Lung (tissue), 12 donors: Measurements from ENCODE around the gene GPATCH2. TPM values are rescaled to one million over a fixed set of nuclear protein-coding genes. Genes with fewer than 3 reads are reported as not detected.

Experiments used
- ATAC-seq: fragments of 200-7000 bp; cut with Tn5 transposase; one replicate; pipeline ENCODE4 v1.9.1; 2020; ENCODE audit warnings: moderate number of reproducible peaks; ENCODE audit not compliant: insufficient read depth, low FRiP score
- DNase-seq, 3 donors: peaks; one replicate each; pipeline ENCODE4 v3.0.0-alpha.2; 2013 to 2017
- H3K27ac ChIP-seq, 2 donors: one replicate each; pipeline ENCODE4 v1.5.1; 2013; ENCODE audit warnings: mild to moderate bottlenecking in 2 of 2, moderate library complexity in 2 of 2, control low read depth in 1 of 2, inconsistent platforms in 1 of 2, low read depth in 1 of 2, low read length in 1 of 2
- H3K27me3 ChIP-seq, 3 donors: one replicate each; pipeline ENCODE4 v1.5.1; 2013; ENCODE audit warnings: low read length in 2 of 3; ENCODE audit not compliant: control insufficient read depth in 3 of 3, insufficient read depth in 3 of 3
- H3K36me3 ChIP-seq, 4 donors: one replicate each; pipeline ENCODE4 v1.5.1; 2013; ENCODE audit warnings: low read length in 4 of 4, mild to moderate bottlenecking in 1 of 4, moderate library complexity in 1 of 4; ENCODE audit not compliant: control insufficient read depth in 4 of 4, insufficient read depth in 4 of 4
- H3K4me1 ChIP-seq, 5 donors: one replicate each; pipeline ENCODE4 v1.5.1; 2013; ENCODE audit warnings: low read length in 5 of 5, mild to moderate bottlenecking in 2 of 5, moderate library complexity in 1 of 5; ENCODE audit not compliant: control insufficient read depth in 5 of 5, insufficient read depth in 5 of 5
- H3K4me3 ChIP-seq: one replicate; pipeline ENCODE4 v1.5.1; 2013; ENCODE audit warnings: mild to moderate bottlenecking, control low read depth, moderate library complexity
- H3K9ac ChIP-seq, 2 donors: one replicate each; pipeline ENCODE4 v1.5.1; 2013; ENCODE audit warnings: low read length in 2 of 2, control low read depth in 1 of 2; ENCODE audit not compliant: insufficient read depth in 1 of 2
- H3K9me3 ChIP-seq, 4 donors: one replicate each; pipeline ENCODE4 v1.5.1; 2013; ENCODE audit warnings: low read length in 3 of 4, mild to moderate bottlenecking in 1 of 4, moderate library complexity in 1 of 4; ENCODE audit not compliant: control insufficient read depth in 4 of 4, insufficient read depth in 3 of 4
- CTCF ChIP-seq: IDR thresholded peaks from 2 replicates; pipeline ENCODE4 v1.5.1; 2012; ENCODE audit warnings: mild to moderate bottlenecking; ENCODE audit errors: control extremely low read depth, extremely low read depth
- WGBS, 2 donors: extraction: QIAGEN DNeasy Blood & Tissue Kit; methylation state at CpG; one replicate each; pipeline ENCODE4 v1.1.7; 2013; 5-methylcytosine and 5-hydroxymethylcytosine counted together
- polyA plus RNA-seq, 2 donors: library from polyadenylated mRNA; stranded (reverse); fragments of 200-250 nt; gene quantifications; one replicate each; pipeline ENCODE4 v1.2.1, GENCODE V29; 2013
- total RNA-seq, 2 donors: library from RNA; depleted of rRNA in 1 of 2; stranded (reverse); fragments of >200 nt in 1 of 2; gene quantifications; one replicate each; pipeline ENCODE4 v1.2.1, GENCODE V29; 2014 to 2021
- donor health status: control.
- donor health status: control.
- donor health status: Bipolar disorder and iron deficiency.
- donor health status: healthy.
- donor health status: DM: yes; HTN: yes; CAD: no.

The GPATCH2 gene
- total and polyA plus RNA-seq, 4 donors = 3.2 to 31.0 (median 8.3) TPM

GRCh38 chr1:217577336-217577735 is 53.6 kb downstream of the GPATCH2 start:
- H3K4me3 ChIP-seq = no peak overlapping the region
- TF ChIP-seq CTCF = no peak
- H3K27me3 ChIP-seq = no peaks in the 10 kb centered on the region
- DNase-seq = no peak
- no peak for ATAC-seq
- H3K4me1 ChIP-seq = peaks cover 0 to 6% (median 0%) of the 10 kb centered on the region in 5 donors
- no peak overlapping the region for H3K27ac ChIP-seq
- H3K9ac ChIP-seq = no peak overlapping the region
- no peaks in the 10 kb centered on the region for H3K9me3 ChIP-seq
- H3K36me3 ChIP-seq = peaks cover 0 to 2% (median 0%) of the 10 kb centered on the region in 4 donors

- no peak for ATAC-seq
- Histone ChIP-seq H3K36me3 (no peaks in the 10 kb centered on the region), H3K4me1 (peaks cover 0 to 6% (median 0%) of the 10 kb centered on the region in 5 donors), H3K9ac (no peak overlapping the region), H3K9me3 (no peaks in the 10 kb centered on the region), H3K27ac (no peak overlapping the region), H3K4me3 (no peak overlapping the region), H3K27me3 (no peaks in the 10 kb centered on the region)
- TF ChIP-seq CTCF = no peak
- peak in 2 of 3 donors; percentile 24 to 41 for DNase-seq
- WGBS, 2 donors = 86 to 88% methylated on average over 6 of the region's 6 CpGs
Observed at GRCh38 chr1:217574265-217574949, 56.5 kb downstream of the GPATCH2 start.

GRCh38 chr1:217569021-217569420 is 61.9 kb downstream of the GPATCH2 start:
- H3K9me3 ChIP-seq = no peaks in the 10 kb centered on the region
- H3K4me1 ChIP-seq = no peaks in the 10 kb centered on the region
- H3K27ac ChIP-seq = no peak overlapping the region
- H3K9ac ChIP-seq = no peak overlapping the region
- ATAC-seq (no peak), DNase-seq (no peak)
- no peaks in the 10 kb centered on the region for H3K36me3 ChIP-seq
- WGBS, 2 donors = 92% methylated on average over 2 of the region's 2 CpGs
- H3K27me3 ChIP-seq = no peaks in the 10 kb centered on the region
- no peak overlapping the region for H3K4me3 ChIP-seq
- no peak for TF ChIP-seq CTCF

GRCh38 chr1:217568200-217568599 is 62.7 kb downstream of the GPATCH2 start:
- WGBS, 2 donors = 91 to 93% methylated on average over 4 of the region's 4 CpGs
- no peak overlapping the region for H3K27ac ChIP-seq
- no peak for ATAC-seq

More at GRCh38 chr1:217568200-217568599, 62.7 kb downstream of the GPATCH2 start:
- no peak for DNase-seq
- no peak for TF ChIP-seq CTCF
- Histone ChIP-seq H3K4me3 (no peak overlapping the region), H3K9ac (no peak overlapping the region), H3K36me3 (no peaks in the 10 kb centered on the region), H3K9me3 (no peaks in the 10 kb centered on the region), H3K4me1 (no peaks in the 10 kb centered on the region), H3K27me3 (no peaks in the 10 kb centered on the region)
